Body of pancreas (tissue), 4 donors: ENCODE results near the gene CALML3.

ENCODE experiments used
- CTCF ChIP-seq, 7 experiments: fragments of 450-650 bp in 4 of 7; fragments of 200-600 bp in 3 of 7; sonication (generic) in 3 of 7; IDR thresholded peaks; one replicate each; pipeline ENCODE4 v1.5.1; 2016 to 2019; ENCODE audit warnings: antibody characterized with exemption in 7 of 7
- POLR2A ChIP-seq, 3 donors: fragments of 450-650 bp; IDR thresholded peaks; one replicate each; pipeline ENCODE4 v1.6.1; 2016; ENCODE audit warnings: antibody characterized with exemption in 3 of 3, mild to moderate bottlenecking in 2 of 3

GRCh38 chr10:5551531-5552375 is 27.0 kb downstream of the CALML3 start:
- TF ChIP-seq POLR2A (IDR thresholded peaks at IDR 0.05), result no peak
- TF ChIP-seq CTCF (IDR thresholded peaks at IDR 0.05), result no peak
